SK-N-MC (cell line): Measurements from ENCODE around the gene LGI1.

ENCODE experiments used
- EZH2 ChIP-seq: fragments of 200-600 bp; sonication (generic); IDR thresholded peaks from one replicate; pipeline ENCODE4 v1.6.1; 2017; ENCODE audit warnings: antibody characterized with exemption
- POLR2AphosphoS5 ChIP-seq: IDR thresholded peaks from 2 replicates; pipeline ENCODE4 v1.6.1; 2012; ENCODE audit warnings: mild to moderate bottlenecking, low read depth, low read length, borderline replicate concordance

- TF ChIP-seq POLR2AphosphoS5 (no peak), EZH2 (no peak)
These were observed 78.0 kb downstream of the LGI1 start for GRCh38 chr10:93835770-93836169.
